Measurements from ENCODE around the gene ARHGEF16.

Gene ARHGEF16

DNA sequence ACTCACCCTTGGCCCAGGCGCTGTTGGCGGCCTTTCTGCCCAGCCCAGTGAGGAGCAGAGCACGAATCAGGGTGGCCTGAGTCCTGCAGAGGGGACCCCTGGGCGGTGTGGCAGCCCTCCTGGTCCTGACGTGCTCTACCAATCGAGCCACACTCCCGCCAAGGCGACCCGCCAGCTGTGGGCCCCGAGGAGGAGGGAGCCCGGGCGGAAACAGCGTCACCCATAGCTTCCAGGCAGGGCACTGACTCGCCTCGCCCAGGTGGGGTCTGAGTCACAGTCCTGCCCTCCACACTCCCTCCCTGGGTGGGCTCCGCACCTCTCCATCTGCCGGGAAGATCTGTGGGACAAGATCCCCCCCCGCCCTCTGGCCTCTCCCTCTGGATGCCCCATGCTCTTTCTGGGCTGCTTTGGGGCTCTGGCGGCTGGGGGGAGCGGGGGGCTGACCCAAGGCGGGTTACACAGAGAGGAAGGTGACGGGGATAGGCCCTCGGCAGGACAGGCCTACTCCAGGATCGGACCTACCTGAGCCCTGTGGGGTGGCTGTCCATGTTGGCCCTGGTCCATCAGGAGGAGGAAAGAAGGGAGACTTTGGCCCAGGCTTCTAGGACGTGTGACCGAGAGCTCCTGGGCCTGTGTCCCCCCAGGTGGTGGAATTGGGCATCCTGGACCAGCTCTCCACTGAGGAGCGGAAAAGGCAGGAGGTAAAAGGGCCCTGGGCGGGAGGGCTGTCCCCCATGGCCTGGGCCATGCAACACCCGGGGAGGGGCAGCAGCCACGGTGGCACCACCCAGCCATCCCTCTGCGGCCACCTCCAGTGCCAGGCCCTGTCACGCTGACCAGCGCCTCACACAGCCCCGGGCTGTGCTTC, 14.0 kb downstream of the ARHGEF16 start:
- no peak for DNase-seq (ENCODE audit: low read depth)
- TF ChIP-seq, protein P1, sequence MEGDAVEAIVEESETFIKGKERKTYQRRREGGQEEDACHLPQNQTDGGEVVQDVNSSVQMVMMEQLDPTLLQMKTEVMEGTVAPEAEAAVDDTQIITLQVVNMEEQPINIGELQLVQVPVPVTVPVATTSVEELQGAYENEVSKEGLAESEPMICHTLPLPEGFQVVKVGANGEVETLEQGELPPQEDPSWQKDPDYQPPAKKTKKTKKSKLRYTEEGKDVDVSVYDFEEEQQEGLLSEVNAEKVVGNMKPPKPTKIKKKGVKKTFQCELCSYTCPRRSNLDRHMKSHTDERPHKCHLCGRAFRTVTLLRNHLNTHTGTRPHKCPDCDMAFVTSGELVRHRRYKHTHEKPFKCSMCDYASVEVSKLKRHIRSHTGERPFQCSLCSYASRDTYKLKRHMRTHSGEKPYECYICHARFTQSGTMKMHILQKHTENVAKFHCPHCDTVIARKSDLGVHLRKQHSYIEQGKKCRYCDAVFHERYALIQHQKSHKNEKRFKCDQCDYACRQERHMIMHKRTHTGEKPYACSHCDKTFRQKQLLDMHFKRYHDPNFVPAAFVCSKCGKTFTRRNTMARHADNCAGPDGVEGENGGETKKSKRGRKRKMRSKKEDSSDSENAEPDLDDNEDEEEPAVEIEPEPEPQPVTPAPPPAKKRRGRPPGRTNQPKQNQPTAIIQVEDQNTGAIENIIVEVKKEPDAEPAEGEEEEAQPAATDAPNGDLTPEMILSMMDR (IDR thresholded peaks at IDR 0.05; ENCODE audit: insufficient read depth, low read depth, low read length, missing control alignments): no peak
- H3K4me3 ChIP-seq (ENCODE audit: low read depth, low read length): no peak overlapping the region

DNA sequence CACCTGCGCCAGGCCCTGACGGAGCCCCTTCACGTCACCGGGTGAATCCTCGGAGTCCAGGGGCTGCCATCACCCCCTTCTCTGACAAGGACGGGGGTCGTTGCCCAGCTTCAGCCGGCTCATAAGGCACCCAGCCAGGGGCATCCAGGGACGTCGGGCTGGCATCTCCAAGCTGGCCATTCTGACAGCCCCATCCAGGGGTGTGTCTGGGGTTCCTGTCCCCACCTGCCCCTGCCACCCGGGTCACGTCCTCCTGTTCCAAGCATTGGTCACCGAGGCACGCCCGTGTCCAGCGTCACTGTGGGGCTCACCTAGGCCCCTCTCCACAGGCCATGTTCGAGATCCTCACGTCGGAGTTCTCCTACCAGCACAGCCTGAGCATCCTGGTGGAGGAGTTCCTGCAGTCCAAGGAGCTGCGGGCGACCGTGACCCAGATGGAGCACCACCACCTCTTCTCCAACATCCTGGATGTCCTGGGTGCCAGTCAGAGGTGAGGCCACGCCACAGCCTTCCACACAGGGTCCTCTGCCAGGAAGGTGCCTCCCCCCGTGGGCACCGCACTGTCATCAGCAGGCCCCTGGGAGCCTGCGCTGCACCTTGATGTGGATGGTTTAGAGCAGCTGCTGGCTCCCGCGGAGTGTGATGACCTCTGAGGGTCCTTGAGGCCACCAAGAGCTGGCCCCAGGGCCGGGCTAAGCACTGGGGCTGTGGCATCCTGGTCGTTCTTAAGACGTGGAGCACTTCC, 14.8 kb downstream of the ARHGEF16 start:
- TF ChIP-seq, protein P1 (IDR thresholded peaks at IDR 0.05; ENCODE audit: insufficient read depth, low read depth, low read length, missing control alignments): no peak
- H3K4me3 ChIP-seq (ENCODE audit: low read depth, low read length): no peak overlapping the region
- DNase-seq (ENCODE audit: low read depth): no peak

DNA sequence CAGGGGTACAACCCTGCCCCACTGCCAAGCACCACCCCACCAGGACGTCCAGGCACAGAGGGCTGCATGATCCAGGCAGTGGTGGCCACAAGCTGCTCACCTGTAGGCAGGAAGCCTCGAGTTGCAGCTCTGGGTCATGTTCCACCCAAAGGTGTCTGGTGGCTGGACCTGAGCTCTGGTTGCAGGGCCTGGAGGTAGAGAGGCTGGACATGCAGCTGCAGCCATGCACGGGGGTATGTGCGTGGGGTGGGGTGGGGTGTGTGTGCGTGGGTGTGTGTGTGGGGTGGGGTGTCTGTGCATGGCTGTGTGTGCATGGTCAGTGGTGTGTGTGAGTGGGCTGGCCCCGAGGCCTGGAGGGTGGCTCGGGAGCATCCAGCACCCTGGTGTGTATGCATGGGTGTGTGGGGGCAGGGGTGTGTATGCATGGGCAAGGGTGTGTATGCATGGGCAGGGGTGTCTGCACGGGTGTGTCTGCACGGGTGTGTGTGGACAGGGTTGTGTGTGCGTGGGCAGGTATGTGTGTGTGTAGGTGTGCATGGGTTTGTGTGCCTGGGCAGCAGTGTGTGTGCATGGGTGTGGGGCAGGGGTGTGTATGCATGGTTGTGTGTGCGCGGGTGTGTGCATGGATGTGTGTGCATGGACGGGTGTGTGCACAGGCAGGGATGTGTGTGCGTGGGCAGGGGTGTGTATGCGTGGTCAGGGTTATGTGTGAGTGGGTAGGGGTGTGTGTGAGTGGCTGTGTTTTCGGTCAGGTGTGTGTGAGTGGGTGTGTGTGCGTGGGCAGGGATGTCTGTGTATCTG, 15.6 kb downstream of the ARHGEF16 start:
- TF ChIP-seq, protein P1 (IDR thresholded peaks at IDR 0.05; ENCODE audit: insufficient read depth, low read depth, low read length, missing control alignments): no peak
- DNase-seq (ENCODE audit: low read depth): no peak
- no peak overlapping the region for H3K4me3 ChIP-seq (ENCODE audit: low read depth, low read length)

DNA sequence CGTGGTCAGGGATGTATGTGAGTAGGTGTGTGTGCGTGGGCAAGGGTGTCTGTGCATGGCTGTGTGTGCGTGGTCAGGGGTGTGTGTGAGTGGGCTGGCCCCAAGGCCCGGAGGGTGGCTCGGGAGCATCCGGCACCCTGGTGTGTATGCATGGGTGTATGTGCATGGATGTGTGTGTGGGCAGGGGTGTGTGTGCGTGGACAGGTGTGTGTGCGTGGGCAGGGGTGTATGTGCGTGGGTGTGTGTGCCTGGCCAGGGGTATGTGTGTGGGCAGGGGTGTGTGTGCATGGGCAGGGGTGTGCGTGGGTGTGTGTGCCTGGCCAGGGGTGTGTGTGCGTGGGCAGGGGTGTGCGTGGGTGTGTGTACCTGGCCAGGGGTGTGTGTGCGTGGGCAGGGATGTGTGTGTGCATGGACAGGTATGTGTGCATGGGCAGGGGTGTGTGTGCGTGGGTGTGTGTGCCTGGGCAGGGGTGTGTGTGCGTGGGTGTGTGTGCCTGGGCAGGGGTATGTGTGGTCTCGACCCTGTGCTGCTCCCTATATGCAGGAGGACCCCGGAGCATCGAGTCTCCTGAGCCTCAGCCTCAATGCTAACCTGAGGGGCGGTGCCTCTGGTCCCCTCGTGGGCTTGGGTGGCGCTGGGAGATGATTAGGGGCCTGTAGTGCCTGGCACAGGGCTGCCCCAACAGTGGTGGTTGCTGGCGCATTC, 16.3 kb downstream of the ARHGEF16 start:
- no peak overlapping the region for H3K4me3 ChIP-seq (ENCODE audit: low read depth, low read length)
- no peak for DNase-seq (ENCODE audit: low read depth)
- TF ChIP-seq, protein P1 (IDR thresholded peaks at IDR 0.05; ENCODE audit: insufficient read depth, low read depth, low read length, missing control alignments): no peak

DNA sequence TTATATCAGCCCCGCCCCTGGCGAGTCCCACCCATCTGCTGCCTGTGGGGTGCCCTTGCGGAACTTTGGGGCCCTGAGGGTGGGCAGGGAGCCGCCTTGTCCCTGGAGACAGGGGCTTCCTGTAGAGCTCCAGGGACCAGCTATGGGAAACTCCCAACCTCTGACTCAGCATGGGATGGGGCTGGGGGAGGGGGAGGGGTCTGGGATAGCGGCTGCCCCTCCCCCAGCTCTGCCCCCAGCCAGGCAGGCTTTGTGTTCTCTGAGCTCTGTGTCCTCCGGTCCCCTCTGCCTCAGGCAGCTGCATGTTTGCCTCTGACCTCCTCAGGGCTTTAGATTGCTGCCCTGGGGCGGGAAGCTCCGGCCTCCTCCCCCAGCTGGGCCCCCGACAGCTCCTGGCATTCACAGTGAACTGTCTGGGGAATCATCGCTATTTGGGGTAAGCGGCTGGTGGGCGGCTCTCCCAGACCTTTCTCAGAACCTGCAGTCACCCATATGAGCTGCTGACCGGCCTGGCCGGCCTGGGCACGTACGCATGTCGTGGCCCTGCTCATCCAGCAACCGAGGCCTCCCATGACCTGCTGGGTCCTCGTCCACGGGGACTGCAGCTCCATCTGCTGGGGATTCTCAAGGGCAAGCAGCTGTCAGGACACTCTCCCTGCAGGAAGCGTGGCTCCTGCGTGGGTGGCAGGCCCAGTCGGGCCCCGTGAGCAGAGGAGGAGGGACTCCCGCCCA, 17.1 kb downstream of the ARHGEF16 start:
- no peak overlapping the region for H3K4me3 ChIP-seq (ENCODE audit: low read depth, low read length)
- TF ChIP-seq, protein P1 (IDR thresholded peaks at IDR 0.05; ENCODE audit: insufficient read depth, low read depth, low read length, missing control alignments): no peak
- no peak for DNase-seq (ENCODE audit: low read depth)
